ENCODE results near the gene PNMT.

PNMT gene

GRCh38 chr17:39671651-39672521, 3.6 kb downstream of the PNMT start:
- DNase-seq = no peak

- no peak for DNase-seq
These were observed 4.5 kb downstream of the PNMT start for GRCh38 chr17:39672522-39673334.

GRCh38 chr17:39673335-39674081, 5.3 kb downstream of the PNMT start:
- no peak for DNase-seq

GRCh38 chr17:39674179-39674578, 5.9 kb downstream of the PNMT start:
- DNase-seq = no peak

GRCh38 chr17:39674702-39675389, 6.6 kb downstream of the PNMT start:
- no peak for DNase-seq

GRCh38 chr17:39675390-39676082, 7.3 kb downstream of the PNMT start:
- no peak for DNase-seq

- peak; percentile 34 for DNase-seq
These were observed 8.1 kb downstream of the PNMT start for GRCh38 chr17:39676198-39676819.

GRCh38 chr17:39677072-39677471, 8.8 kb downstream of the PNMT start:
- no peak for DNase-seq

GRCh38 chr17:39677542-39678339, 9.5 kb downstream of the PNMT start:
- peak; percentile 18 for DNase-seq

GRCh38 chr17:39678340-39679116, 10.3 kb downstream of the PNMT start:
- DNase-seq = no peak

- no peak for DNase-seq
These were observed 11.4 kb downstream of the PNMT start for GRCh38 chr17:39679521-39680192.

GRCh38 chr17:39683295-39683939, 15.2 kb downstream of the PNMT start:
- no peak for DNase-seq

GRCh38 chr17:39684369-39685192, 16.3 kb downstream of the PNMT start:
- no peak for DNase-seq

GRCh38 chr17:39687101-39687545, 18.9 kb downstream of the PNMT start:
- no peak for DNase-seq

GRCh38 chr17:39687546-39688474, 19.6 kb downstream of the PNMT start, which contains the start of gene PGAP3:
TSS of gene PGAP3 (minus strand) at chr17:39688057. CDS start at chr17:39688014, 43 bp downstream.
- DNase-seq = peak; percentile 70

- DNase-seq = no peak
These were observed 20.2 kb downstream of the PNMT start for GRCh38 chr17:39688475-39688835.
